GM18505 (cell line): ENCODE data around the gene FBXL17.

Experiments used
- ATAC-seq: cut with Tn5 transposase; IDR thresholded peaks from one replicate; pipeline ENCODE4 v1.9.1; 2021; ENCODE audit not compliant: unreplicated experiment
- POLR2A ChIP-seq: IDR thresholded peaks from 4 replicates; pipeline ENCODE4 v1.6.1; 2011; ENCODE audit warnings: borderline replicate concordance; ENCODE audit not compliant: insufficient read depth, insufficient read length; ENCODE audit errors: extremely low read depth

Gene FBXL17

GRCh38 chr5:107887166-107887943, 494.5 kb downstream of the FBXL17 start:
- no peak for ATAC-seq
- no peak for TF ChIP-seq POLR2A

- no peak for TF ChIP-seq POLR2A
- no peak for ATAC-seq
Observed at GRCh38 chr5:107885601-107886000, 496.3 kb downstream of the FBXL17 start.

- TF ChIP-seq POLR2A, result no peak
- ATAC-seq, result no peak
Observed at GRCh38 chr5:107884871-107885270, 497.0 kb downstream of the FBXL17 start.

GRCh38 chr5:107878661-107879060, 503.2 kb downstream of the FBXL17 start:
- TF ChIP-seq POLR2A, result no peak
- no peak for ATAC-seq

GRCh38 chr5:107876906-107877305, 505.0 kb downstream of the FBXL17 start:
- TF ChIP-seq POLR2A, result no peak
- ATAC-seq, result no peak

GRCh38 chr5:107876261-107876660, 505.6 kb downstream of the FBXL17 start:
- ATAC-seq, result no peak
- TF ChIP-seq POLR2A, result no peak

- ATAC-seq, result no peak
- no peak for TF ChIP-seq POLR2A
Observed at GRCh38 chr5:107875833-107876232, 506.1 kb downstream of the FBXL17 start.

GRCh38 chr5:107874795-107875194, 507.1 kb downstream of the FBXL17 start:
- ATAC-seq, result no peak
- no peak for TF ChIP-seq POLR2A

GRCh38 chr5:107873877-107874276, 508.0 kb downstream of the FBXL17 start:
- ATAC-seq, result no peak
- no peak for TF ChIP-seq POLR2A

GRCh38 chr5:107871023-107871422, 510.9 kb downstream of the FBXL17 start:
- TF ChIP-seq POLR2A, result no peak
- no peak for ATAC-seq

GRCh38 chr5:107869438-107870115, 512.3 kb downstream of the FBXL17 start:
- TF ChIP-seq POLR2A, result no peak
- ATAC-seq, result no peak

- TF ChIP-seq POLR2A, result no peak
- ATAC-seq, result no peak
Observed at GRCh38 chr5:107868650-107869409, 513.1 kb downstream of the FBXL17 start.

GRCh38 chr5:107867266-107867665, 514.6 kb downstream of the FBXL17 start:
- no peak for TF ChIP-seq POLR2A
- ATAC-seq, result no peak
